Eye (tissue), 1 donor: ENCODE results near the gene LFNG.

Source experiments
- DNase-seq: peaks from one replicate; pipeline ENCODE4 v3.0.0-alpha.2; 2015

LFNG gene

GRCh38 chr7:2518737-2519118 is 846 bp upstream of the LFNG start:
- DNase-seq: no peak

- peak; percentile 68 for DNase-seq
Measured at GRCh38 chr7:2520131-2520760, 672 bp downstream of the LFNG start.

GRCh38 chr7:2520761-2521290 is 1.3 kb downstream of the LFNG start:
- DNase-seq: no peak

GRCh38 chr7:2521341-2521745 is 1.8 kb downstream of the LFNG start:
- peak; percentile 52 for DNase-seq

- DNase-seq: peak; percentile 27
Measured at GRCh38 chr7:2521952-2522591, 2.5 kb downstream of the LFNG start.

- DNase-seq: peak; percentile 74
Measured at GRCh38 chr7:2522780-2523433, 3.3 kb downstream of the LFNG start.

GRCh38 chr7:2523461-2523936 is 3.9 kb downstream of the LFNG start:
- DNase-seq: no peak

GRCh38 chr7:2523941-2524807 is 4.6 kb downstream of the LFNG start:
- peak; percentile 86 for DNase-seq

- peak; percentile 48 for DNase-seq
Measured at GRCh38 chr7:2524808-2525657, 5.5 kb downstream of the LFNG start.

- peak; percentile 61 for DNase-seq
Measured at GRCh38 chr7:2525658-2526630, 6.4 kb downstream of the LFNG start.

GRCh38 chr7:2526659-2527504 is 7.3 kb downstream of the LFNG start:
- DNase-seq: no peak

- no peak for DNase-seq
Measured at GRCh38 chr7:2527505-2528467, 8.2 kb downstream of the LFNG start.

- no peak for DNase-seq
Measured at GRCh38 chr7:2528481-2529095, 9.0 kb downstream of the LFNG start.

GRCh38 chr7:2529161-2530070 is 9.8 kb downstream of the LFNG start:
- no peak for DNase-seq

- no peak for DNase-seq
Measured at GRCh38 chr7:2530071-2530987, 10.8 kb downstream of the LFNG start.
